Measurements from ENCODE around the gene SUSD6.

SUSD6 gene

GRCh38 chr14:69650948-69651369 is 39.6 kb downstream of the SUSD6 start:
- DNase-seq (ENCODE audit: low read depth in 2 of 2) = no peak

DNA sequence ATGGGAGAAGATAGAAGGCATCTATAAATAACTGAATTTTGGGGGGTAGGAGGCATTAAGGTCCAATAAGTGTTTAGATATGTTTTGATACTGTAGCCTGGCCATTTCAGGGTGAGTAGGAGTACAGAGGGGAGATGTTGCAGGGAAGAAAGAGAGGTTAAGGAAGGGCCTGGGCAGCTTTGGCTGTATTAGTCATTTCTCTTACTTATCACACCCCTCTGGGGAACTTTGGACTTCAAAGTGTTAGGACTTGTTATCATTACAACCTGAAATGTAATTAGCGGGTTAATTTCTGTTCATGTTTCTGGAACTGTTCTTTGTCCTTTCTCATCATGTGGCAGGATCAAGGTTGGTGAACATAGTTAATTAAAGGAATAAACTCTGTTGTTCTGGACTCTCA is 40.3 kb downstream of the SUSD6 start:
- DNase-seq (ENCODE audit: low read depth in 2 of 2) = no peak

GRCh38 chr14:69652942-69653684 is 41.7 kb downstream of the SUSD6 start:
- DNase-seq (ENCODE audit: low read depth in 2 of 2) = no peak

DNA sequence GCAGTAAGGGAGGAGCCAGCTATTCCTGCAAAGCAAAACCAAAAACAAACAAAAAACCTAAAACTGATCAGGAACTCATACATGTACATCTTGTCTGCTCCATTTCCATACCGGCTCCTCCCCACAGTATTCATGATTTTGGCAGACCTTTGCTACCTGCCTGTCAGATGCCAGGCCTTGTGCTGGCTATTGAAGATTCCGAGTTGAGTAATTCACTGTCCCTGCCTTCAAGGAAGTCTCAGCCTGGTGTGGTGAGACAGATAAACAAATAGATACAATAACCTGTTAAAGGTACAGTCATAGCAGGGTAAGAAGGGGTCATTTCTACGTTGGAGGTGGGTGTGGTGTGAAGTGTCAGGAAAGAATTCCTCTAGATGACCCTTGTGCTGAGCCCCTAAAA is 42.7 kb downstream of the SUSD6 start:
- DNase-seq (ENCODE audit: low read depth in 2 of 2) = no peak

GRCh38 chr14:69657950-69658355 is 46.6 kb downstream of the SUSD6 start:
- no peak for DNase-seq (ENCODE audit: low read depth in 2 of 2)

GRCh38 chr14:69658664-69659261 is 47.4 kb downstream of the SUSD6 start:
- no peak for DNase-seq (ENCODE audit: low read depth in 2 of 2)

DNA sequence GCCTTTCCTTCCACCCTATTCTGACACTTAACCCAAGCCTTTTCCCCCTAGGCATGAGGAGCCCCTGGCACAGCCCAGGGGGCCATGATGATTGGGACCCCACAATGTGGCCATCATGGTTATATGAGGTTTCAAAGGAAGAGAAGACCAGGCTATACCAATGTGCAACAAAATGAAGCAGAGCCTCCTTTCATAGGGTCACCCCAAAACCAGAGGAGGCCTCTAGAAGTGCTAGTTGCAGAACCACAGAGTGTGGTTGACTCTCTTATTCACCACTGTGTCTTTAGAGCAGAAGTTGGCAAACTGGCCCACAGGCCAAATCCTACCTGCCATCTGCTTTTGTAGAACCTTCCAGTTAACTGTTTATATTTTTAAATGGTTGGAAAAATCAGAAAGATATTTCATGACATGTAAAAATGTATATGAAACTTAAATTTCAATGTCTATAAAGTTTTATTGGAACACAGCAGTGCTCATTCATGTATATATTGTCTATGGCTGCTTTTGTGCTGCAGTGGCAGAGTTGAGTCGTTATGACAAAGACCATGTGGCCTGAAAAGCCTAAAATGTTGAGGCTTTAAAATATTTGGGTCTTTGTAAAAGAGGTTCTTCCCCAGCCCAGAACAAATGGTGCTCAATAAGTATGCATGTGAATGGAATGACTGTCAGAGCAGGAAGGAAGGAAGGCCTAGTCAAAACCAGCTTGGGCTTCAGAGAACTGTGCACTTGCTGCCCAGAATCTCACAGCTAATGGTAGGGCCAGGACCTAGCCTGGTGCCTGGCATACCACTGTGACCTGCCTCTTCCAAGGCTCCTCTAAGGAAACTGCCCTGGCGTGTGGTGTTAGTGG is 49.2 kb downstream of the SUSD6 start:
- no peak for DNase-seq (ENCODE audit: low read depth in 2 of 2)

DNA sequence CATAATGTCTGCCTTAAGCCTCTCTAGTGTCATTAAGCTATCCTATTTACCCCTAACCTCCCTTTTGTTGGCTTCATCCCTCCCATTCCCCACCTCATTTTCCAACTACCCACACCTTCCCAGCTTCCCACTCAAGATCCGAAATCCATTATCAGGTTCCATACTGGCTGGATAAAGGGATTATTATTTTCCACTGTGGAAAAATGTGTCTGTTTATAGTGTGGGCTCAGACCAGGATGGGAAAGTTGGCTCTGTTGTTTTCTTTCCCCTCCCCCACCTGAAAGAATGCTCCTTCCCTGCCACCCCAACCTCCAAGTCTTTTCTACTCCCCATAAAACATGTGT is 49.8 kb downstream of the SUSD6 start:
- DNase-seq (ENCODE audit: low read depth in 2 of 2) = no peak

DNA sequence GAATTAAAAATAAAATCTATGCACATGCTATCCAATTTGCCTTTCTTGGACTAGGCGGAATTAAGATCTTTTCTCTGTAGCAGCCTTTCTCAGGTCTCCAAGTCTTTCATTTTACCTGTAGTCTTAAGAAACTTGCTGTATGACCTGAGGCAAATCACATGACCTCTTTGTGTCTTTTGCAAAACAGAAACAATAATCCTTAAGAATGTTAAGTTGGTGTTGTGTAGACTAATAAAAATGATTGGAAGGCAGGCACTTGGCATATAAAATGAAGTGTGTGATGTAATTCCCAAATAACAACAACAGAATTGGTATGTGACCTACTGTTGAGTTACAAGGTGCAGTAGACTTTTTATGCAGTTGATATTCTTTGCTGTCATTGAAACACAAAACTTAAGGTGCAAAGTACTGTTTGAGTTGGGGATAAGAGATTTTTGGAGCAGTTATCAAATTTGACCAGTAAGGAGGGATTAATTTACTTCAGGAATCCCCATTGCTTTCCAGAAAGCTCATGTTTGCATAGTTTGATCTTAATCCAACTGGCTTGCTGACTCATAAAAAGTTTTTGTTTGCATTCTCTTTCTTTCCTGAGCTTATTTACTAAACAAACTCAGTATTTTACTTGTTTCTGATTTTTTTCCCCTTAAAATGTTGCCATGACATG is 51.4 kb downstream of the SUSD6 start:
- DNase-seq (ENCODE audit: low read depth in 2 of 2) = no peak

GRCh38 chr14:69663300-69663643 is 51.9 kb downstream of the SUSD6 start:
- no peak for DNase-seq (ENCODE audit: low read depth in 2 of 2)

- no peak for DNase-seq (ENCODE audit: low read depth in 2 of 2)
Measured at GRCh38 chr14:69664265-69664664, 52.9 kb downstream of the SUSD6 start.

DNA sequence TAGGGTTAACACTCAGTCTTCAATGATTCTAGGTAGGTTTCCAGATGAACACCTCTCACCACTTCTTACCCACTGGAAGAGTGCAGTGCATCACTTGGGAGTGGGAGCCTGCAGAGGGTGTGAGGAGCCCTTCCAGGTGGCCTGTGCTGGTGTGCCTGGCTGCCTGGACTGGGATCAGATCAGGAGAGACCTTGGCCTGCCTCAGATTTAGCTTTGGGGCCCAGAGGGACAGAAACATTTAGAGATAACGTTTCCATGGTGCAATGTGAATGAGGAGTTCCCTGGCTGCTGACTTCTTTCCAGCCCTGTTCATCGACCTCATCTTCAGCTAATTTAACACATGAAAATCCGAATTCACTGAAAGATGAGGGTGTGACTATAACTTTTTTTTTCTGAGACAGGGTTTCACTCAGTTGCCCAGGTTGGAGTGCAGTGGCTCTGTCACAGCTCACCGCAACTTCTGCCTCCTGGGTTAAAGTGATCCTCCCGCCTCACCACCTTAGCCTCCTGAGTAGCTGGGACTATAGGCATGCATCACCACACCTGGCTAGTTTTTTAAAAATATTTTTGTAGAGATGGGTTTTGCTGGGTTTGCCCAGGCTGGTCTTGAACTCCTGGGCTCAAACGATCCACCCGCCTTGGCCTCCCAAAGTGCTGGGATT is 53.6 kb downstream of the SUSD6 start:
- DNase-seq (ENCODE audit: low read depth in 2 of 2) = no peak

- no peak for DNase-seq (ENCODE audit: low read depth in 2 of 2)
Measured at GRCh38 chr14:69665631-69666030, 54.2 kb downstream of the SUSD6 start.

GRCh38 chr14:69666112-69666511 is 54.7 kb downstream of the SUSD6 start:
- no peak for DNase-seq (ENCODE audit: low read depth in 2 of 2)

DNA sequence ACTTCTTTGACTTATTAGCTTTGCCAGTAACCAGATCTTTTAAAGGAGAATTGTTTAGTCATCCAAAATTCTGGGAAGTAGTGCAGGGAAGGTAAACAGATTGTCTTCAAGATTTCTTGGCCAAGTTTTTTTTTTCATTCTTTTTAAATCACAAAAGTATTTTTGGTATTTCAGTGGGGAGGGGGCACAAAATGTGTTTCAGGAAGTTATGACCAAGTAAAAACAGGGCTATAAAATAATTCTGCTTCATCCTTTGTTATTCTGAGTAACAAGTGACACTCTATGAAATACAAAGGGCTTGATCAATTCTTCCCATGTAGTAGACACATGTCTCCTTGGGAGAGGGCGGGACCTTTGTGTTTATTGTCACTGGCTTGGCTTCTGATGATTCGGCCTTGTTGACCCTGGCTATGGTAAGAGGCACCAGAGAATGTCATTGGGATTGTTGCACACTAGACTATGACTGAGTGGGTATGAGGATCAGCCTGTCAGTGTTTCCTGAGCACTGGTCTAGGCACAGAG is 55.4 kb downstream of the SUSD6 start:
- DNase-seq (ENCODE audit: low read depth in 2 of 2) = peak; percentile 57 to 65

DNA sequence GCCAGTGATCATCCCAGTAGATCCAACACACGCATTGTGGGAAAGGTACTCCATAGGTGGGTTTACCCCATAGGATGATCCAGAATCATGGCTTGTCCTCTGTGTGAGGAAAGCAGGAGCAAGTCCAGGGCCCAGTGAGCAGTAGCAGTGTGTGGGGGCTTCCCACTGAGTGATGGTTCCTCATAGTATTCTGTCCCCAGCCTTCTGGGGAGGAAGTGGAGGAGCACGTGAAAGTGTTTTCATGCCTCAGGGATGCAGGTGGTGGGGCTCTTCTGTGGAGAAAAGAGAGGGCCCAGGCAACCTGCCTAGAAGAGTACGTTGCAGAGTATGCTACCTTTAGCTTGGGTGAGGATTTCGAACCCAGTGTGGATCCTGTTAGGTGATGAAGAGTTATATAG is 56.5 kb downstream of the SUSD6 start:
- no peak for DNase-seq (ENCODE audit: low read depth in 2 of 2)

DNA sequence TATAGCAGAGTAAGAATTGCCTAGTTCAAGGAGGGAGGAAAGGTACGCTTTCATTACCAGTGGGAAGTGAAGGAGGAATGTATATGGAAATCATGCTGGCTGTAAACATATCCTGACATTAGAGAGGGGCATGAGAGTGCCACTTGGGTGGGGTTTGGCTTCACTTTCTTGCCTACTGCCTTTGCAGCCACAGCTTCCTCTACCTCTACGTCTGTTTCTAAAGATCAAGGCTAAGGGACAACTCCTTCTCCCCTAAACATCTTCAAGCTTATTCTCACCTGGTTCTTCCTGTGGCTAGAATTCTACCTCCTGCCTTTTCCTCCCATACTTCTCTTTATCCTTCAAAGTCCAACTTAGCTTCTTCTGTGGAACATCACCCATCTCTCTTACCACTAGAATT is 58.0 kb downstream of the SUSD6 start:
- no peak for DNase-seq (ENCODE audit: low read depth in 2 of 2)

DNA sequence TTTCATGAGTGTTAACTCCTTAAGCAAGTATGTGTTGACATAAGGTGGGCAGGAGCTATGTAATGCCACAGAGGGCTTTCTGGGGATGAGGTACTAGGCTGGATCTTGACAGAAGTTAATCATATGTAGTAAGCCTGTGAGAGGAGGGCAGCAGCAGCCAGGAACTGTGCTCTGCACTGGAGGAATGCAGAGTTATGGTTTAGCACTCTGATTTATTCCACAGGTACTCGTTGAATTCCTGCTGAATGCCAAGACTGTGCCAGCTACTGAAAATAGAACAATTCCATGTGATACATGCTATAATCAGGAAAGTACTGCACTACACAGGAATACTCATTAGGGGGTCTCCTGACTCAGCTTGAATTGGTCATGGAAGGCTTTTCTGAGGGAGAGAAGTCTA is 58.7 kb downstream of the SUSD6 start:
- no peak for DNase-seq (ENCODE audit: low read depth in 2 of 2)

DNA sequence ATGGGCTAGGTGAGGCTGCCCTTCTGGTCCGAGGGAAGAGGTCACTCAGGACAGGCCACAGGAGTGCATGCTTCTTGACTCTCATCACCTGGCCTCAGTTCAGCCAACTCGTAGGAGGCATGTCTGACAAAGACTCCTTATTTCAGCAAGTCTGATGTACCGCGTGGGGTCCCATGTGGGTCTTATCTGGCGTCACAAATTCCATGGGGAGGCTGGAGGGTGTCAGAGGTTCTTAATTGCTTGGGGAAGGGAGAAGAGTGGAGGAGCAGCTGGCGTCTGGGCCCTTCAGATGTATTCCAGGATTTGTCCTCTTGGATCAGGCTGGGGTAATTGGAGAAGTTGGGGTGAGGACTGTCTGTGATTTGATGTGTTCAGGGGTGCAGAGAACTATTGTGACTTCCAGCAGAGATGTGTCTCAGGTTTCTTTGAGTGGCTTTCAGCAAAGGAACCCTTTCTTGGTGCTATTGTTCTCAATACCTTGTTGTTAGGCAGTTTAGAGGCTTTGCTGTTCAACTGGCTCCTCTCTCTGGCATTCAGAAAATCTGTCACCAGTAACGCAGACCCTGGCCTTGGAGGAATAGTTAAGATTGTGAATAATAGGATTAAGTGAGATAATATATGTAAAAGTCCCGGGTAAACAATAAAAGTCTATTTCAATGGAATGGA is 60.1 kb downstream of the SUSD6 start:
- no peak for DNase-seq (ENCODE audit: low read depth in 2 of 2)

GRCh38 chr14:69672356-69672755 is 61.0 kb downstream of the SUSD6 start:
- DNase-seq (ENCODE audit: low read depth in 2 of 2) = no peak

DNA sequence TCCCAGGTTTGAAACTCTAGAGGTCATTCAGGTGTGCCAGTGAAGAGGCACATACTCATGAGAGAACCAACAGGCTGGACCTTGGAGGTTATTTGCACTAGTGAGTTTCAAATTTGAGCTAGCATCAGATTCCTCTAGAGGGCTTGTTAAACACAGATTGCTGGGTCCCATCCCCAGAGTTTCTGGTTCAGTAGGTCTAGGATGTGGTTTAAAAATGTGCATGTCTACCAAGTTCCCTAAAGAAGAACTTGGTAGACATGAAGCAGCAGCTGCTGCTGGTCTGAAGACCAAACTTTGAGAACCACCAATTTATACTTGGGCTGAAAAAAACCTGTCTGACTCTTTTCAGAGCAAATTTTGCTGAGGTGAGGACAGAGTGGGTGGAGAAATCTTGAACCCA is 61.7 kb downstream of the SUSD6 start:
- DNase-seq (ENCODE audit: low read depth in 2 of 2) = no peak
